ENCODE data around the gene CEMIP2.

GRCh38 chr9:71676460-71676859 lies 91.9 kb downstream of the CEMIP2 start:
- TF ChIP-seq EZH2 (IDR thresholded peaks at IDR 0.05; ENCODE audit: borderline replicate concordance, low read depth, low read length, severe bottlenecking) (no peak), CTCF (IDR thresholded peaks at IDR 0.05; ENCODE audit: extremely low read depth in 1 of 2, insufficient read depth in 1 of 2, low read depth in 1 of 2, low read length in 2 of 2) (no peak), POLR2A (IDR thresholded peaks at IDR 0.05; ENCODE audit: low read depth, low read length) (no peak), POLR2AphosphoS5 (IDR thresholded peaks at IDR 0.05; ENCODE audit: insufficient read depth, low read depth, low read length) (no peak), MYC (IDR thresholded peaks at IDR 0.05; ENCODE audit: low read depth, low read length) (no peak), GATA2 (IDR thresholded peaks at IDR 0.05; ENCODE audit: insufficient read depth, insufficient read length, low read depth, low read length) (no peak)
